H1 (cell line): Measurements from ENCODE around the gene PROK1. TPM values are rescaled to one million over a fixed set of nuclear protein-coding genes. Genes with fewer than 3 reads are reported as not detected.

Experiments used
- CTCF ChIA-PET: fragments of 300-600 bp; sonication (Branson Sonifier 250); formaldehyde crosslinking; loops from one replicate; lab custom pipeline; 2021; ENCODE audit not compliant: partially characterized antibody; lab: Charles Lee
- POLR2A ChIA-PET: fragments of 300-600 bp; sonication (Branson Sonifier 250); formaldehyde crosslinking; loops from one replicate; lab custom pipeline; 2021; ENCODE audit warnings: inconsistent platforms; ENCODE audit not compliant: partially characterized antibody; lab: Charles Lee
- DNase-seq, 2 experiments: peaks; one replicate each; pipeline versions ENCODE4 v3.0.0 to v3.0.0-alpha.2; 2010 to 2022; ENCODE audit warnings: low spot score in 2 of 2, low read depth in 1 of 2, mixed read lengths in 1 of 2
- FAIRE-seq: peaks from 2 replicates; lab custom pipeline; 2011; peaks lifted over from hg19 to GRCh38; lab: Jason Lieb, UNC
- H2AFZ ChIP-seq: 2 replicates; pipeline ENCODE4 v1.8.1; 2012; ENCODE audit warnings: low read length, inconsistent platforms
- H2AK5ac ChIP-seq: 2 replicates; pipeline ENCODE4 v1.6.1; 2013; ENCODE audit warnings: low read depth, low read length
- H2BK120ac ChIP-seq: replicated peaks from 2 replicates; pipeline ENCODE3; 2013; ENCODE audit warnings: low read depth, low read length, inconsistent platforms
- H2BK12ac ChIP-seq: 2 replicates; pipeline ENCODE4 v1.6.1; 2013; ENCODE audit warnings: low read depth, low read length
- H2BK15ac ChIP-seq: 2 replicates; pipeline ENCODE4 v1.6.1; 2013; ENCODE audit warnings: low read length
- H2BK20ac ChIP-seq: 2 replicates; pipeline ENCODE4 v1.6.1; 2013; ENCODE audit warnings: low read length
- H2BK5ac ChIP-seq: 2 replicates; pipeline ENCODE4 v1.6.1; 2013; ENCODE audit warnings: low read depth, low read length
- H3K14ac ChIP-seq: 2 replicates; pipeline ENCODE4 v1.6.1; 2013; ENCODE audit warnings: inconsistent platforms; ENCODE audit not compliant: insufficient read length
- H3K18ac ChIP-seq: 2 replicates; pipeline ENCODE4 v1.6.1; 2013; ENCODE audit warnings: low read length; ENCODE audit errors: extremely low read depth
- H3K23ac ChIP-seq: 2 replicates; pipeline ENCODE4 v1.6.1; 2013; ENCODE audit warnings: inconsistent platforms; ENCODE audit not compliant: insufficient read length
- H3K23me2 ChIP-seq: 2 replicates; pipeline ENCODE4 v1.6.1; 2013; ENCODE audit warnings: low read depth, low read length
- H3K27ac ChIP-seq: 2 replicates; pipeline ENCODE4 v1.6.1; 2011; ENCODE audit warnings: low read depth, low read length, inconsistent platforms
- H3K27me3 ChIP-seq, 4 experiments: replicated peaks in 1 of 4; 1 replicate in 1 of 4; 2 replicates in 3 of 4; pipeline versions ENCODE4 v1.6.1 to v1.8.1; 2011 to 2013; ENCODE audit warnings: low read length in 3 of 4, mild to moderate bottlenecking in 3 of 4, inconsistent platforms in 2 of 4, mixed read lengths in 2 of 4, moderate library complexity in 1 of 4; ENCODE audit not compliant: control insufficient read depth in 3 of 4, insufficient read depth in 3 of 4; ENCODE audit errors: extremely low read depth in 1 of 4
- H3K36me3 ChIP-seq, 4 experiments: 2 replicates each; pipeline versions ENCODE4 v1.6.1 to v1.8.1; 2011 to 2013; ENCODE audit warnings: mild to moderate bottlenecking in 4 of 4, low read length in 3 of 4, moderate library complexity in 2 of 4, control low read depth in 1 of 4, inconsistent platforms in 1 of 4; ENCODE audit not compliant: insufficient read depth in 4 of 4, control insufficient read depth in 2 of 4
- H3K4ac ChIP-seq: replicated peaks from 2 replicates; pipeline ENCODE3; 2013; ENCODE audit warnings: low read length, low read depth, mixed read lengths, inconsistent platforms; ENCODE audit not compliant: insufficient read length
- H3K4me1 ChIP-seq, 4 experiments: replicated peaks in 1 of 4; 1 replicate in 1 of 4; 2 replicates in 3 of 4; pipeline versions ENCODE4 v1.6.1 to v1.8.1; 2011 to 2013; ENCODE audit warnings: low read length in 3 of 4, inconsistent platforms in 2 of 4, mixed read lengths in 1 of 4; ENCODE audit not compliant: insufficient read depth in 4 of 4, control insufficient read depth in 3 of 4
- H3K4me2 ChIP-seq, 2 experiments: 2 replicates each; pipeline versions ENCODE4 v1.6.1 to v1.8.1; 2011 to 2013; ENCODE audit warnings: low read depth in 2 of 2, low read length in 2 of 2, control low read depth in 1 of 2, inconsistent platforms in 1 of 2, mild to moderate bottlenecking in 1 of 2; ENCODE audit not compliant: insufficient read depth in 1 of 2
- H3K4me3 ChIP-seq, 4 experiments: fragments of 200-600, 300-600 bp in 1 of 4; sonication (generic), shearing (Covaris generic), sonication (Bioruptor Twin) in 1 of 4; 2 replicates each; pipeline versions ENCODE4 v1.5.1 to v1.8.1; 2011 to 2016; ENCODE audit warnings: low read length in 4 of 4, low read depth in 3 of 4, control low read depth in 2 of 4, inconsistent platforms in 2 of 4, mild to moderate bottlenecking in 2 of 4, mixed read lengths in 1 of 4, moderate library complexity in 1 of 4; ENCODE audit not compliant: insufficient read depth in 2 of 4; ENCODE audit errors: extremely low read depth in 1 of 4
- H3K56ac ChIP-seq: replicated peaks from 2 replicates; pipeline ENCODE3; 2013; ENCODE audit warnings: low read depth, mild to moderate bottlenecking, mixed read lengths, low read length, inconsistent platforms; ENCODE audit not compliant: insufficient read length
- H3K79me1 ChIP-seq: 2 replicates; pipeline ENCODE4 v1.6.1; 2013; ENCODE audit warnings: low read depth, low read length, control low read depth
- H3K79me2 ChIP-seq, 2 experiments: 2 replicates each; pipeline versions ENCODE4 v1.6.1 to v1.8.1; 2012 to 2013; ENCODE audit warnings: low read length in 2 of 2, mild to moderate bottlenecking in 2 of 2, inconsistent platforms in 1 of 2; ENCODE audit not compliant: insufficient read depth in 2 of 2, control insufficient read depth in 1 of 2
- H3K9ac ChIP-seq, 4 experiments: replicated peaks in 1 of 4; 1 replicate in 1 of 4; 2 replicates in 3 of 4; pipeline versions ENCODE4 v1.6.1 to v1.8.1; 2011 to 2013; ENCODE audit warnings: low read depth in 3 of 4, low read length in 3 of 4, control low read depth in 2 of 4, mild to moderate bottlenecking in 2 of 4, moderate library complexity in 2 of 4, inconsistent platforms in 1 of 4; ENCODE audit errors: extremely low read depth in 1 of 4
- H3K9me3 ChIP-seq, 2 experiments: 2 replicates each; pipeline versions ENCODE4 v1.6.1 to v1.8.1; 2012 to 2013; ENCODE audit warnings: mild to moderate bottlenecking in 2 of 2, moderate library complexity in 2 of 2, control low read depth in 1 of 2, inconsistent platforms in 1 of 2, low read depth in 1 of 2, low read length in 1 of 2, mixed read lengths in 1 of 2; ENCODE audit not compliant: insufficient read depth in 2 of 2
- H4K20me1 ChIP-seq, 2 experiments: replicated peaks in 1 of 2; 2 replicates each; pipeline versions ENCODE3 to v1.8.1; 2011 to 2013; ENCODE audit warnings: inconsistent platforms in 2 of 2, low read length in 2 of 2, mild to moderate bottlenecking in 1 of 2; ENCODE audit not compliant: insufficient read depth in 2 of 2, control insufficient read depth in 1 of 2
- H4K5ac ChIP-seq: 2 replicates; pipeline ENCODE4 v1.6.1; 2013; ENCODE audit warnings: low read length, low read depth, mixed read lengths, inconsistent platforms; ENCODE audit not compliant: insufficient read length
- H4K8ac ChIP-seq: 2 replicates; pipeline ENCODE4 v1.8.0; 2013; ENCODE audit warnings: mild to moderate bottlenecking, moderate library complexity, low read length, inconsistent platforms; ENCODE audit not compliant: insufficient read depth; ENCODE audit errors: extremely low read depth
- H4K91ac ChIP-seq: replicated peaks from 2 replicates; pipeline ENCODE3; 2013; ENCODE audit warnings: low read length, mixed read lengths, inconsistent platforms; ENCODE audit not compliant: insufficient read length
- BACH1 ChIP-seq: IDR thresholded peaks from 2 replicates; pipeline ENCODE4 v1.6.1; 2012; ENCODE audit warnings: low read length, improper control_type of control experiment
- BCL11A ChIP-seq, 2 experiments: IDR thresholded peaks; one replicate each; pipeline ENCODE4 v1.6.1; 2011; ENCODE audit warnings: low read depth in 2 of 2, low read length in 2 of 2, mild to moderate bottlenecking in 2 of 2
- CHD1 ChIP-seq: IDR thresholded peaks from 2 replicates; pipeline ENCODE4 v1.6.1; 2012; ENCODE audit warnings: low read depth, low read length, improper control_type of control experiment
- CHD2 ChIP-seq: IDR thresholded peaks from 2 replicates; pipeline ENCODE4 v1.6.1; 2012; ENCODE audit warnings: low read length, improper control_type of control experiment
- EGR1 ChIP-seq: IDR thresholded peaks from 2 replicates; pipeline ENCODE4 v1.6.1; 2011; ENCODE audit warnings: low read depth, low read length, borderline replicate concordance
- WGBS, 2 experiments: shearing (Covaris generic) in 1 of 2; methylation state at CpG; one replicate each; pipeline versions ENCODE4 v1.1.6 to v1.1.7; 2013 to 2015; ENCODE audit warnings: low lambda C conversion rate in 2 of 2, mixed read lengths in 2 of 2, inconsistent platforms in 1 of 2, low coverage in 1 of 2, missing lambda C conversion rate in 1 of 2; ENCODE audit not compliant: insufficient replicate concordance in 2 of 2, insufficient coverage in 1 of 2, insufficient read length in 1 of 2; ENCODE audit errors: extremely low coverage in 1 of 2, missing lambda C conversion rate in 1 of 2; 5-methylcytosine and 5-hydroxymethylcytosine counted together
- polyA plus RNA-seq, 7 experiments: library from polyadenylated mRNA; depleted of rRNA in 3 of 7; stranded (reverse) in 5 of 7; unstranded in 2 of 7; fragments of >200 nt in 5 of 7; fragments of 200-250 nt in 2 of 7; gene quantifications; 1 replicate in 5 of 7; 2 replicates in 1 of 7; 4 replicates in 1 of 7; pipeline versions ENCODE4 v1.2.1 to v1.2.3, GENCODE V29; 2011 to 2013; ENCODE audit warnings: missing spikeins in 2 of 7, mixed read lengths in 2 of 7
- total RNA-seq: library from RNA; stranded (reverse); fragmentation: NEBNext Ultra II Directional; extraction: Animal tissue kit (Norgen Biotek cat#: 25700); gene quantifications from 2 replicates; pipeline ENCODE4 v1.2.1, GENCODE V29; 2021

Gene PROK1
- total and polyA plus RNA-seq, 2 of the 8 experiments (the other 6 are each of a cell fraction or from before 2014, with no cell fraction given), result 0.12 TPM; not detected in 1

DNA sequence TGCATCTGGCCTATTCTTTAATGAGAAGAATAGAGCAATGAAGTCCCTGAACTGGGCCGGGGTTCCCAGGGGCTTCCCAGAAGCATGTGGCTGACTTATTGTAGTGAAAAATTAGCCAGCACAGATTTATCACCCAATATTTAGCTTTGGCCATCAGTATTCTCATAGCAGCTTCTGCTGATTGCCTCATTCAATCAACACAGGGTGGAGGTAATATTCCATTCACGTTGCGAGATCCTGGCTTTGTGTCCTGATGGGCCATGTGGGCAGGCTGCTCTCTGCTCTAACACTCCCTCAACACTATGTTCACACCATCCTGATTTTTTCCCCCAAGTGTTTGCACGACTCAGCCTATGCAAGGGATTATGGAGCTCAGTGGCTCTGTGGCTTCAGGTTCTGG lies 22.0 kb upstream of the PROK1 start:
- no peak for TF ChIP-seq CHD2
- TF ChIP-seq EGR1, result no peak
- TF ChIP-seq BACH1, result no peak
- TF ChIP-seq CHD1, result no peak
- TF ChIP-seq BCL11A (IDR thresholded peaks at IDR 0.05; ENCODE audit: low read depth in 2 of 2, low read length in 2 of 2), result no peak
- FAIRE-seq (no peak), DNase-seq (no peak)
- H4K91ac ChIP-seq, result no peak overlapping the region
- no peaks in the 10 kb centered on the region for H3K23me2 ChIP-seq
- no peaks in the 10 kb centered on the region for H3K27me3 ChIP-seq
- H4K20me1 ChIP-seq, result no peaks in the 10 kb centered on the region
- H3K9ac ChIP-seq, result no peak overlapping the region
- H3K56ac ChIP-seq, result no peak overlapping the region
- H3K4me1 ChIP-seq, result peaks cover 3 to 7% (median 6%) of the 10 kb centered on the region in 4 experiments; a peak in 6 of 7 replicates
- H2AK5ac ChIP-seq, result no peak overlapping the region
- H3K9me3 ChIP-seq, result no peaks in the 10 kb centered on the region
- no peak overlapping the region for H3K4me3 ChIP-seq
- H3K18ac ChIP-seq, result no peak overlapping the region
- H3K14ac ChIP-seq, result no peak overlapping the region
- CTCF ChIA-PET, result interaction anchor here (0.8 to 35.1 kb wide), 10 partner anchors 12 to 228 kb away, joined by 3 to 828 read pairs (median 10); partner anchors contain the start of genes LAMTOR5 and PROK1
- no peak overlapping the region for H2BK20ac ChIP-seq
- no peak overlapping the region for H2BK15ac ChIP-seq
- H2BK120ac ChIP-seq, result no peak overlapping the region
- H3K79me2 ChIP-seq, result no peaks in the 10 kb centered on the region
- no peak overlapping the region for H3K4ac ChIP-seq
- H3K23ac ChIP-seq, result no peak overlapping the region
- H4K5ac ChIP-seq, result no peak overlapping the region
- H4K8ac ChIP-seq, result no peak overlapping the region
- WGBS, 2 experiments, result 87% methylated on average over 4 of the region's 4 CpGs; no CpG with 5 or more reads in 1 of the 2 experiments
- H3K4me2 ChIP-seq, result no peak overlapping the region
- POLR2A ChIA-PET, result interaction anchor here (1.3 to 1.5 kb wide), 2 partner anchors 20 to 89 kb away, joined by 3 to 5 read pairs; partner anchors contain the start of gene RBM15
- H3K79me1 ChIP-seq, result no peaks in the 10 kb centered on the region
- no peak overlapping the region for H2BK5ac ChIP-seq
- H3K36me3 ChIP-seq, result no peaks in the 10 kb centered on the region
- no peak overlapping the region for H2AFZ ChIP-seq
- no peak overlapping the region for H2BK12ac ChIP-seq
- H3K27ac ChIP-seq, result no peak overlapping the region
